Measurements from ENCODE around the gene PLEKHG5. TPM values are rescaled to one million over a fixed set of nuclear protein-coding genes. Genes with fewer than 3 reads are reported as not detected.
"Not testable (repeated sequence)": the region's sequence is repeated elsewhere in the genome, so short reads cannot be mapped to it uniquely, and the experiment has no call there.

Gene PLEKHG5
- total RNA-seq, 2 experiments from 2014 or later: 1.7 to 1.8 TPM

GRCh38 chr1:6431645-6432579 lies 59.6 kb downstream of the PLEKHG5 start:
- DNase-seq; H3K9me3 Mint-ChIP-seq; H3K36me3 Mint-ChIP-seq (ENCODE audit: low read depth); CTCF ChIA-PET; H3K4me1 Mint-ChIP-seq (ENCODE audit: low read depth); H3K27ac Mint-ChIP-seq; H3K27me3 Mint-ChIP-seq (ENCODE audit: low read depth); H3K4me3 Mint-ChIP-seq; intact Hi-C loops (cut with micrococcal nuclease): not testable (repeated sequence)

- H3K9me3 Mint-ChIP-seq; H3K4me3 Mint-ChIP-seq; H3K36me3 Mint-ChIP-seq (ENCODE audit: low read depth); H3K27me3 Mint-ChIP-seq (ENCODE audit: low read depth); H3K27ac Mint-ChIP-seq; H3K4me1 Mint-ChIP-seq (ENCODE audit: low read depth); DNase-seq; intact Hi-C loops (cut with micrococcal nuclease): not testable (repeated sequence)
- CTCF ChIA-PET: interaction anchor here (0.7 to 2.5 kb wide), 3 partner anchors 9 to 302 kb away, joined by 3 to 10 read pairs (median 3); no protein-coding TSS in a partner anchor
Observed at GRCh38 chr1:6429660-6430411, 61.6 kb downstream of the PLEKHG5 start.

- H3K4me1 Mint-ChIP-seq (ENCODE audit: low read depth); H3K27ac Mint-ChIP-seq; DNase-seq; H3K4me3 Mint-ChIP-seq; intact Hi-C loops (cut with micrococcal nuclease); H3K36me3 Mint-ChIP-seq (ENCODE audit: low read depth); H3K9me3 Mint-ChIP-seq: not testable (repeated sequence)
- CTCF ChIA-PET: interaction anchor here (0.7 to 2.5 kb wide), 2 partner anchors 10 to 27 kb away, joined by 3 to 10 read pairs; no protein-coding TSS in a partner anchor
- H3K27me3 Mint-ChIP-seq (ENCODE audit: low read depth): peaks cover 11% of the 10 kb centered on the region
Observed at GRCh38 chr1:6428453-6428852, 63.0 kb downstream of the PLEKHG5 start.

GRCh38 chr1:6427441-6428390 lies 63.8 kb downstream of the PLEKHG5 start:
- no peaks in the 10 kb centered on the region for H3K36me3 Mint-ChIP-seq (ENCODE audit: low read depth)
- H3K4me3 Mint-ChIP-seq: no peak overlapping the region
- H3K9me3 Mint-ChIP-seq: no peaks in the 10 kb centered on the region
- no peak overlapping the region for H3K27ac Mint-ChIP-seq
- CTCF ChIA-PET: interaction anchor here (0.7 kb wide), 1 partner anchor 26 kb away, joined by 3 read pairs; no protein-coding TSS in a partner anchor
- DNase-seq: no peak
- intact Hi-C loops (cut with micrococcal nuclease): no loop called here
- H3K4me1 Mint-ChIP-seq (ENCODE audit: low read depth): peaks cover 7% of the 10 kb centered on the region
- peaks cover 15% of the 10 kb centered on the region for H3K27me3 Mint-ChIP-seq (ENCODE audit: low read depth)

GRCh38 chr1:6426972-6427350 lies 64.5 kb downstream of the PLEKHG5 start:
- Mint-ChIP-seq H3K9me3 (no peaks in the 10 kb centered on the region), H3K4me3 (no peak overlapping the region), H3K4me1 (ENCODE audit: low read depth) (peaks cover 7% of the 10 kb centered on the region), H3K27ac (no peak overlapping the region), H3K27me3 (ENCODE audit: low read depth) (peaks cover 17% of the 10 kb centered on the region), H3K36me3 (ENCODE audit: low read depth) (no peaks in the 10 kb centered on the region)
- CTCF ChIA-PET: interaction anchor here (0.6 kb wide), 1 partner anchor 12 kb away, joined by 3 read pairs; no protein-coding TSS in a partner anchor
- no peak for DNase-seq
- intact Hi-C loops (cut with micrococcal nuclease): no loop called here

GRCh38 chr1:6426277-6426971 lies 65.0 kb downstream of the PLEKHG5 start:
- H3K27me3 Mint-ChIP-seq (ENCODE audit: low read depth): peaks cover 23% of the 10 kb centered on the region
- no peak overlapping the region for H3K27ac Mint-ChIP-seq
- no peaks in the 10 kb centered on the region for H3K9me3 Mint-ChIP-seq
- DNase-seq: no peak
- CTCF ChIA-PET: interaction anchor here (0.6 to 0.9 kb wide), 2 partner anchors 12 kb away, joined by 3 to 4 read pairs; no protein-coding TSS in a partner anchor
- no peak overlapping the region for H3K4me3 Mint-ChIP-seq
- peaks cover 7% of the 10 kb centered on the region for H3K4me1 Mint-ChIP-seq (ENCODE audit: low read depth)
- no peaks in the 10 kb centered on the region for H3K36me3 Mint-ChIP-seq (ENCODE audit: low read depth)
- intact Hi-C loops (cut with micrococcal nuclease): no loop called here

- DNase-seq: no peak
- peaks cover 7% of the 10 kb centered on the region for H3K4me1 Mint-ChIP-seq (ENCODE audit: low read depth)
- CTCF ChIA-PET: interaction anchor here (0.9 to 1.0 kb wide), 2 partner anchors 11 to 12 kb away, joined by 4 to 8 read pairs; no protein-coding TSS in a partner anchor
- no peaks in the 10 kb centered on the region for H3K9me3 Mint-ChIP-seq
- H3K36me3 Mint-ChIP-seq (ENCODE audit: low read depth): no peaks in the 10 kb centered on the region
- no peak overlapping the region for H3K4me3 Mint-ChIP-seq
- no peak overlapping the region for H3K27ac Mint-ChIP-seq
- peaks cover 30% of the 10 kb centered on the region for H3K27me3 Mint-ChIP-seq (ENCODE audit: low read depth)
- intact Hi-C loops (cut with micrococcal nuclease): no loop called here
Observed at GRCh38 chr1:6425658-6426057, 65.8 kb downstream of the PLEKHG5 start.

- H3K4me3 Mint-ChIP-seq: peak within 1 kb of the TSS; percentile 34
- no peaks in the 10 kb centered on the region for H3K36me3 Mint-ChIP-seq (ENCODE audit: low read depth)
- H3K27ac Mint-ChIP-seq: no peak within 1 kb of the TSS
- DNase-seq: no peak
- H3K4me1 Mint-ChIP-seq (ENCODE audit: low read depth): peaks cover 7% of the 10 kb centered on the region
- peaks cover 34% of the 10 kb centered on the region for H3K27me3 Mint-ChIP-seq (ENCODE audit: low read depth)
- CTCF ChIA-PET: interaction anchor here (0.7 to 1.0 kb wide), 2 partner anchors 13 to 39 kb away, joined by 4 to 8 read pairs; no protein-coding TSS in a partner anchor
- intact Hi-C loops (cut with micrococcal nuclease): no loop called here
- no peaks in the 10 kb centered on the region for H3K9me3 Mint-ChIP-seq
Observed at GRCh38 chr1:6424619-6425593, 66.6 kb downstream of the PLEKHG5 start, which contains the start of gene ESPN. Gene ESPN, plus strand, starts transcription at chr1:6424776. Its CDS starts 180 bp downstream, at chr1:6424956.

- Mint-ChIP-seq H3K4me3 (peak overlapping the region; percentile 34), H3K27me3 (ENCODE audit: low read depth) (peaks cover 35% of the 10 kb centered on the region), H3K27ac (no peak overlapping the region), H3K36me3 (ENCODE audit: low read depth) (no peaks in the 10 kb centered on the region), H3K9me3 (no peaks in the 10 kb centered on the region), H3K4me1 (ENCODE audit: low read depth) (peaks cover 9% of the 10 kb centered on the region)
- CTCF ChIA-PET: interaction anchor here (0.8 to 2.6 kb wide), 14 partner anchors 9 to 177 kb away, joined by 3 to 39 read pairs (median 4); partner anchors contain the start of gene PLEKHG5
- no peak for DNase-seq
- intact Hi-C loops (cut with micrococcal nuclease): loop anchor here (1.0 to 2.0 kb wide), 4 partner anchors 14 to 66 kb away; no protein-coding TSS in a partner anchor
Observed at GRCh38 chr1:6424000-6424565, 67.4 kb downstream of the PLEKHG5 start.

All from activated naive CD4-positive, alpha-beta T cell treated with anti-CD3 and anti-CD28 coated beads for 36 hours (primary cell).